H9 (cell line): ENCODE results near the gene KAZALD1. TPM values are rescaled to one million over a fixed set of nuclear protein-coding genes. Genes with fewer than 3 reads are reported as not detected.

ENCODE experiments used
- DNase-seq: peaks from one replicate; pipeline ENCODE4 v3.0.0-alpha.2; 2017
- H2AFZ ChIP-seq: one replicate; pipeline ENCODE4 v1.6.1; 2013; ENCODE audit warnings: mild to moderate bottlenecking, low read length, control low read depth, moderate library complexity
- H2AK5ac ChIP-seq: 2 replicates; pipeline ENCODE4 v1.6.1; 2013; ENCODE audit warnings: low read length, control low read depth, mixed read lengths; ENCODE audit not compliant: insufficient read length
- H2BK120ac ChIP-seq: one replicate; pipeline ENCODE4 v1.6.1; 2013; ENCODE audit warnings: low read depth, mild to moderate bottlenecking, low read length, control low read depth, inconsistent platforms; ENCODE audit not compliant: poor library complexity, severe bottlenecking
- H2BK12ac ChIP-seq: 2 replicates; pipeline ENCODE4 v1.6.1; 2013; ENCODE audit warnings: low read length, control low read depth, mixed read lengths, low read depth; ENCODE audit not compliant: insufficient read length
- H2BK15ac ChIP-seq: 2 replicates; pipeline ENCODE4 v1.6.1; 2013; ENCODE audit warnings: low read depth, low read length, control low read depth
- H2BK20ac ChIP-seq: one replicate; pipeline ENCODE4 v1.6.1; 2013; ENCODE audit warnings: low read depth, mild to moderate bottlenecking, low read length, control low read depth, inconsistent platforms; ENCODE audit not compliant: poor library complexity, severe bottlenecking
- H2BK5ac ChIP-seq: 2 replicates; pipeline ENCODE4 v1.6.1; 2013; ENCODE audit warnings: low read length, control low read depth, mixed read lengths; ENCODE audit not compliant: insufficient read length
- H3K14ac ChIP-seq: 2 replicates; pipeline ENCODE4 v1.6.1; 2013; ENCODE audit warnings: low read length, control low read depth; ENCODE audit not compliant: insufficient read depth
- H3K18ac ChIP-seq: 2 replicates; pipeline ENCODE4 v1.6.1; 2013; ENCODE audit warnings: low read depth, mild to moderate bottlenecking, mixed read lengths, low read length, control low read depth; ENCODE audit not compliant: insufficient read length
- H3K23ac ChIP-seq: 2 replicates; pipeline ENCODE4 v1.6.1; 2013; ENCODE audit warnings: low read length, control low read depth, mixed read lengths, low read depth; ENCODE audit not compliant: insufficient read length
- H3K23me2 ChIP-seq: 2 replicates; pipeline ENCODE4 v1.6.1; 2013; ENCODE audit warnings: low read depth, mild to moderate bottlenecking, mixed read lengths, low read length, control low read depth; ENCODE audit not compliant: insufficient read length, poor library complexity, severe bottlenecking
- H3K27ac ChIP-seq: 2 replicates; pipeline ENCODE4 v1.5.1; 2013; ENCODE audit warnings: low read length, control low read depth, mixed read lengths, low read depth; ENCODE audit not compliant: insufficient read length
- H3K27me3 ChIP-seq: 2 replicates; pipeline ENCODE4 v1.6.1; 2013; ENCODE audit warnings: low read length, control low read depth, inconsistent platforms; ENCODE audit not compliant: insufficient read depth
- H3K4ac ChIP-seq: 2 replicates; pipeline ENCODE4 v1.6.1; 2013; ENCODE audit warnings: low read depth, mild to moderate bottlenecking, control low read depth, inconsistent platforms, low read length, moderate library complexity
- H3K4me1 ChIP-seq: 2 replicates; pipeline ENCODE4 v1.6.1; 2013; ENCODE audit warnings: low read length, control low read depth, inconsistent platforms; ENCODE audit not compliant: insufficient read depth
- H3K4me2 ChIP-seq: 2 replicates; pipeline ENCODE4 v1.6.1; 2013; ENCODE audit warnings: low read length, control low read depth, mixed read lengths; ENCODE audit not compliant: insufficient read length, insufficient read depth
- H3K56ac ChIP-seq: 2 replicates; pipeline ENCODE4 v1.6.1; 2013; ENCODE audit warnings: low read depth, mild to moderate bottlenecking, mixed read lengths, low read length, control low read depth; ENCODE audit not compliant: insufficient read length
- H3K79me1 ChIP-seq: 2 replicates; pipeline ENCODE4 v1.6.1; 2013; ENCODE audit warnings: low read depth, mild to moderate bottlenecking, moderate library complexity, low read length, control low read depth, inconsistent platforms; ENCODE audit not compliant: insufficient read depth, poor library complexity, severe bottlenecking
- H3K79me2 ChIP-seq: 2 replicates; pipeline ENCODE4 v1.6.1; 2013; ENCODE audit warnings: low read length, control low read depth, inconsistent platforms; ENCODE audit not compliant: insufficient read depth
- H3K9ac ChIP-seq: 2 replicates; pipeline ENCODE4 v1.6.1; 2013; ENCODE audit warnings: low read length, control low read depth, mixed read lengths; ENCODE audit not compliant: insufficient read length; ENCODE audit errors: extremely low read depth
- H3K9me3 ChIP-seq: one replicate; pipeline ENCODE4 v1.6.1; 2013; ENCODE audit warnings: low read depth, low read length, inconsistent platforms; ENCODE audit not compliant: control insufficient read depth
- H3T11ph ChIP-seq: one replicate; pipeline ENCODE4 v1.6.1; 2013; ENCODE audit warnings: mild to moderate bottlenecking, low read length, control low read depth, inconsistent platforms
- H4K20me1 ChIP-seq: one replicate; pipeline ENCODE4 v1.6.1; 2013; ENCODE audit not compliant: control insufficient read depth, insufficient read length, insufficient read depth
- H4K5ac ChIP-seq: 2 replicates; pipeline ENCODE4 v1.6.1; 2013; ENCODE audit warnings: low read depth, mild to moderate bottlenecking, mixed read lengths, low read length, control low read depth; ENCODE audit not compliant: insufficient read length
- H4K8ac ChIP-seq: replicated peaks from 2 replicates; pipeline ENCODE4 v1.6.1; 2013; ENCODE audit warnings: low read length, control low read depth, mixed read lengths, low read depth; ENCODE audit not compliant: insufficient read length
- H4K91ac ChIP-seq: 2 replicates; pipeline ENCODE4 v1.6.1; 2013; ENCODE audit warnings: low read depth, mild to moderate bottlenecking, moderate library complexity, mixed read lengths, low read length, control low read depth; ENCODE audit not compliant: insufficient read length
- H3K27ac Mint-ChIP-seq, 3 experiments: 2 replicates in 2 of 3; 3 replicates in 1 of 3; pipeline ENCODE4 v1.8.0; 2020 to 2021; ENCODE audit warnings: mixed read lengths in 3 of 3, mild to moderate bottlenecking in 1 of 3, moderate library complexity in 1 of 3
- H3K27me3 Mint-ChIP-seq: 2 replicates; pipeline ENCODE4 v1.8.0; 2021; ENCODE audit warnings: low read depth, mild to moderate bottlenecking, moderate library complexity, mixed read lengths
- H3K36me3 Mint-ChIP-seq, 3 experiments: 2 replicates in 2 of 3; 3 replicates in 1 of 3; pipeline ENCODE4 v1.8.0; 2020 to 2021; ENCODE audit warnings: low read depth in 3 of 3, mixed read lengths in 3 of 3; ENCODE audit not compliant: insufficient read depth in 1 of 3
- H3K4me1 Mint-ChIP-seq, 2 experiments: 2 replicates each; pipeline ENCODE4 v1.8.0; 2020; ENCODE audit warnings: mixed read lengths in 2 of 2
- H3K4me3 Mint-ChIP-seq, 2 experiments: 2 replicates in 1 of 2; 3 replicates in 1 of 2; pipeline ENCODE4 v1.8.0; 2020 to 2021; ENCODE audit warnings: mild to moderate bottlenecking in 2 of 2, mixed read lengths in 2 of 2, moderate library complexity in 1 of 2
- H3K9me3 Mint-ChIP-seq, 2 experiments: 2 replicates in 1 of 2; 3 replicates in 1 of 2; pipeline ENCODE4 v1.8.0; 2020; ENCODE audit warnings: mild to moderate bottlenecking in 2 of 2, mixed read lengths in 2 of 2, moderate library complexity in 1 of 2
- WGBS: extraction: QIAGEN DNeasy Blood & Tissue Kit; methylation state at CpG from one replicate; pipeline ENCODE4 v1.1.7; 2013; ENCODE audit warnings: missing lambda C conversion rate, low lambda C conversion rate, mixed read lengths; ENCODE audit not compliant: insufficient read length; ENCODE audit errors: extremely low coverage; 5-methylcytosine and 5-hydroxymethylcytosine counted together
- total RNA-seq: library from RNA; stranded (reverse); gene quantifications from 2 replicates; pipeline ENCODE4 v1.2.1, GENCODE V29; 2021
- TF ChIP-seq, protein P1 (sequence below): fragments of 200-600 bp; sonication (generic); conservative IDR thresholded peaks from 3 replicates; pipeline ENCODE4 v1.8.0; 2021; ENCODE audit warnings: antibody characterized with exemption, mild to moderate bottlenecking

Gene KAZALD1
- total RNA-seq, 1 experiment from 2014 or later: 2.9 TPM

DNA sequence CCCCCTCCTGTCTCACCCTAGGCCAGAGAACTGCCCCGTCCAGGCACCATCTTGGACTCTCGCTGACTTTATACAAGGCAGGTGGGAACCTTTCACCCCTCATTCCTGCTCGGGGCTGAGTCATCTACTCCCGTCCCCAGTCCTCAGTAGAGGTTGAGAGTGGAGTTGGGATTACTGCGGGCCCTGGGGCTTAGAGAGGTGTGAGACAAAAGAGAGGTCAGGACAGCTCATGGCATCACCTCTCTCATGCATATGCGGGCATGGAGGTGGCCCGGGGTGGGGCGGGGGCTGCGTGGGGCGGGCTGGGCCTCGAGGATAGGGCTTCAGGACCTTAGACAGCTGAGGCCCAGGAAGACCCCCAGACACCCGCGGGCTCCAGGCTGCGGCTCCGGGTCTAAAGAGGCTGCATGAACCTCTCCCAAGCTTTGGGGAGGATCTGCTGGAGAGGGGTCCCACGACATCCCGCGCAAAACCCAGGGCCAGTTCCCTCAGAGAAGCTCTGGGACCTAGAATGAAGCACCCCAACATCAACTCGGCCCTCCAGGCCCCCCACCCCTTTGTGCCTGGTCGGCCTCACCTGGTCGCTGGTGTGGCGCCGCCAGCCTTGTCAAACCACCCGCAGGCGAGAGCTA is 31.2 kb upstream of the KAZALD1 start:
- no peaks in the 10 kb centered on the region for H3K9me3 ChIP-seq
- no peaks in the 10 kb centered on the region for H3K79me2 ChIP-seq
- no peak overlapping the region for H2BK20ac ChIP-seq
- H2BK12ac ChIP-seq: no peak overlapping the region
- peak overlapping the region; percentile 74 for H3K4me2 ChIP-seq
- peaks cover 67% of the 10 kb centered on the region for H3K27me3 Mint-ChIP-seq
- no peak overlapping the region for H3K56ac ChIP-seq
- H3K9me3 Mint-ChIP-seq: no peaks in the 10 kb centered on the region; a peak in 1 of 5 replicates
- H3K4me1 ChIP-seq: peaks cover 4% of the 10 kb centered on the region; the same call in 1 of the 2 replicates
- peaks cover 13% of the 10 kb centered on the region for H3K23me2 ChIP-seq
- no peak overlapping the region for H3K27ac ChIP-seq
- no peak overlapping the region for H3T11ph ChIP-seq
- no peak overlapping the region for H2BK15ac ChIP-seq
- WGBS: no CpG with 5 or more reads among the region's 25 CpGs
- no peak overlapping the region for H3K18ac ChIP-seq
- no peak overlapping the region for H3K4ac ChIP-seq
- H3K4me1 Mint-ChIP-seq: peaks cover 34 to 50% of the 10 kb centered on the region in 2 experiments
- H3K4me3 Mint-ChIP-seq: peak overlapping the region; percentile 59 to 89
- no peaks in the 10 kb centered on the region for H4K20me1 ChIP-seq
- no peak overlapping the region for H3K14ac ChIP-seq
- TF ChIP-seq, protein P1, sequence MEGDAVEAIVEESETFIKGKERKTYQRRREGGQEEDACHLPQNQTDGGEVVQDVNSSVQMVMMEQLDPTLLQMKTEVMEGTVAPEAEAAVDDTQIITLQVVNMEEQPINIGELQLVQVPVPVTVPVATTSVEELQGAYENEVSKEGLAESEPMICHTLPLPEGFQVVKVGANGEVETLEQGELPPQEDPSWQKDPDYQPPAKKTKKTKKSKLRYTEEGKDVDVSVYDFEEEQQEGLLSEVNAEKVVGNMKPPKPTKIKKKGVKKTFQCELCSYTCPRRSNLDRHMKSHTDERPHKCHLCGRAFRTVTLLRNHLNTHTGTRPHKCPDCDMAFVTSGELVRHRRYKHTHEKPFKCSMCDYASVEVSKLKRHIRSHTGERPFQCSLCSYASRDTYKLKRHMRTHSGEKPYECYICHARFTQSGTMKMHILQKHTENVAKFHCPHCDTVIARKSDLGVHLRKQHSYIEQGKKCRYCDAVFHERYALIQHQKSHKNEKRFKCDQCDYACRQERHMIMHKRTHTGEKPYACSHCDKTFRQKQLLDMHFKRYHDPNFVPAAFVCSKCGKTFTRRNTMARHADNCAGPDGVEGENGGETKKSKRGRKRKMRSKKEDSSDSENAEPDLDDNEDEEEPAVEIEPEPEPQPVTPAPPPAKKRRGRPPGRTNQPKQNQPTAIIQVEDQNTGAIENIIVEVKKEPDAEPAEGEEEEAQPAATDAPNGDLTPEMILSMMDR: no peak
- H3K27me3 ChIP-seq: peaks cover 4% of the 10 kb centered on the region; the same call in 1 of the 2 replicates
- no peak overlapping the region for H2BK5ac ChIP-seq
- 0 out of 7 replicates have a peak overlapping the region, but pooled peaks of 1 of the 3 experiments have one; percentile 78 for H3K27ac Mint-ChIP-seq
- H2AFZ ChIP-seq: no peak overlapping the region
- DNase-seq: peak; percentile 66
- H4K5ac ChIP-seq: no peak overlapping the region
- H3K9ac ChIP-seq: no peak overlapping the region
- H2AK5ac ChIP-seq: no peak overlapping the region
- H3K79me1 ChIP-seq: no peaks in the 10 kb centered on the region
- H3K23ac ChIP-seq: no peak overlapping the region
- H3K36me3 Mint-ChIP-seq: no peaks in the 10 kb centered on the region
- H4K91ac ChIP-seq: no peak overlapping the region
- no peak overlapping the region for H4K8ac ChIP-seq
- H2BK120ac ChIP-seq: no peak overlapping the region
